GM21576 (cell line): Measurements from ENCODE around the gene BCAP31.

Experiments used
- ATAC-seq: cut with Tn5 transposase; IDR thresholded peaks from one replicate; pipeline ENCODE4 v1.9.1; 2021; ENCODE audit warnings: mild to moderate bottlenecking, moderate library complexity; ENCODE audit not compliant: unreplicated experiment

Gene BCAP31

GRCh38 chrX:153662266-153662665, 61.9 kb downstream of the BCAP31 start:
- no peak for ATAC-seq

GRCh38 chrX:153659268-153659667, 64.9 kb downstream of the BCAP31 start:
- ATAC-seq = no peak

- ATAC-seq = no peak
Observed at GRCh38 chrX:153657161-153657560, 67.0 kb downstream of the BCAP31 start.

- no peak for ATAC-seq
Observed at GRCh38 chrX:153653556-153653955, 70.6 kb downstream of the BCAP31 start.

DNA sequence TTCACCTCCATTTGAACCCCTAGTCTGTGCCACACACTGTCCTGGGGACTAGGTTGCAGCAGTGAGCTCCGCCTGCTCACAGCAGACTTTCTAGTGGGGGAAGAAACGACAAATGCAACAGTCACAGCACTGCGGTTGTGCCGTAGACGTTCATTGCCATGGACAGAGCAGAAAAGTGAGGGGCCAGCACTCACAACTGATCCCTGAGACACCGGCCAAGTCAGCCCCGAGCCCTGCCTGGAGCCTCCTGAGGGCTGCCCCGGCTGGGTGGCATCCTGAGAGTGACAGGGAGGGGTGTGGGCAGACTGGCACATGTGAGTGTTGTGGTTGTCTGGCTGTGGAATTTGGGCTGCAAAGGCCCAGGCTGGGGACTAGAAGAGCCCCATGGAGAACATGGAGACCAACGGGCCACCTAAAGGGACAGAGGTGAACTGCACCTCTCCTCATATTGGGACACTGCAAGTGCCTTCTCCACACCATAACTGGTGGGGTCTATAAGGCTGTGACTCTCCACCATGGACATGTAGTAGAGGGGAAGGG, 72.6 kb downstream of the BCAP31 start:
- no peak for ATAC-seq

- ATAC-seq = no peak
Observed at GRCh38 chrX:153650959-153651358, 73.2 kb downstream of the BCAP31 start.
